GM21723 (cell line): ENCODE results near the gene RAB3C.
A peak's percentile ranks its signal among the peaks of the same experiment; 100 is the strongest.

Experiments used
- ATAC-seq: cut with Tn5 transposase; IDR thresholded peaks from one replicate; pipeline ENCODE4 v1.9.1; 2021; ENCODE audit warnings: mild to moderate bottlenecking, moderate library complexity; ENCODE audit not compliant: unreplicated experiment

The RAB3C gene

DNA sequence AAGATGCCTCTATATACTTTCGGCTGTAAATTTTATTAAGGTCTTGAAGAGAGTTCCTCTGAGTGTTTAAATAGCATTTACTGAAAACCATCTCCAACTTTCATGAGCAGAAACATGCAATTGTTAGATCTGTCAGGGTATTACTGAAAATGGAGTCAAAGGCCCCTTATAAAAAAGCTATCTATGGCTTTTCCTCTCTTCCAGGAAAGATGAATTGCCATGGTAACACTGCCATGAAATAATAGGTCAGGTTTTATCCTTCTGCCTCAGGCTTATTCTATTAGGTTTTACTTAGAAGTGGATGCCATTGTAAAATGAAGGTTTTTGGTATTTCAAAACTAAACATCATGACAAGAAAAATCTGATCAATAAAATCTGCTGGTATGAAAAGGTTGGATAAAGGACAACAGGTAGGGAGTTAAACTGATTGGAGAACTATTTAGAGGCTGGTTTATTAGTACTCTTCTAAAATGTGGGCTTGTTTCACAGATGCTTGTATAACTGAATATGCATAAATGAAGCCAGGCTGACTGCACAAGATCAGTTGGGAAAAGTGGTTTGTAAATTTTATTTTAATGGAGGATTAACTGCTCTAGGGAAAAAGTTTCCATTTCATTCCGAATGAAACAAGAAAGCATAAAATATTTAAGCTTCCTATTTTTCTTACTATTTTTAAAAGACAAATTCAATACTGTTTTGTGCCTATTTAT lies 135.5 kb downstream of the RAB3C start:
- ATAC-seq = no peak

DNA sequence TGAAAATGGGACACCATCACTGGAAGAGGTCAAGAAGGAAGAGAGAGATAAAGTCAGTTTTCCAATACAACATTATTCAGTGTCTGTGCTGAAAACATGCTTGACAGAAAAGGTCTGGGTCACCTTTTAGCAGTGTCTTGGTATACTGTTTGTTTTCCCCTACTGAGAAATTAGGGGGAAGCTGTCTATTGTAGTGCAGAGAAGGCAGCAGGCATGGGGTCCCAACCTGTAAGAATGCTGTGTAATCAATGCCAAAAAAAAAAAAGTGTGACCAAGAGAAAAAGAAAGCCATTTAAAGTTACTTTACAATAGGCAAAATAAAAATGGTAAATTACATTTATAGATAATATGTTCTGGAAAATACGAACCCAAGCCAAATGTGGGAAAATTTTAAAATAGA lies 139.3 kb downstream of the RAB3C start:
- no peak for ATAC-seq

DNA sequence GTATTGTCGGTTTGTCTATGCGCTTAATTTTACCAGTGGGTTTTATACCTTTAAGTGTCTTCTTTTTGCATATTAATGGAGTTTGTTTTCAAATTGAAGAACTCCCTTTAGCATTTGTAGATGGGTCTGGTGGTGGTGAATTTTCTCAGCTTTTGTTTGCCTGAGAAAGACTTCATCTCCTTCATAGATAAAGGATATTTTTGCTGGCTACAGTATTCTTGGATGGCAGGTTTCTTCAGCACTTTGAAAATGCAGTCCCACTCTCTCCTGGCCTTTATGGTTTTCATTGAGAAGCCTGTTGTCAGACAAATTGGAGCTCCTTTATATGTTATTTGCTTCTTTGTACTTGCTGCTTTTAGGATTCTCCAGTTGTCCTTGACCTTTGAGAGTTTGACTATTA lies 142.1 kb downstream of the RAB3C start:
- no peak for ATAC-seq

DNA sequence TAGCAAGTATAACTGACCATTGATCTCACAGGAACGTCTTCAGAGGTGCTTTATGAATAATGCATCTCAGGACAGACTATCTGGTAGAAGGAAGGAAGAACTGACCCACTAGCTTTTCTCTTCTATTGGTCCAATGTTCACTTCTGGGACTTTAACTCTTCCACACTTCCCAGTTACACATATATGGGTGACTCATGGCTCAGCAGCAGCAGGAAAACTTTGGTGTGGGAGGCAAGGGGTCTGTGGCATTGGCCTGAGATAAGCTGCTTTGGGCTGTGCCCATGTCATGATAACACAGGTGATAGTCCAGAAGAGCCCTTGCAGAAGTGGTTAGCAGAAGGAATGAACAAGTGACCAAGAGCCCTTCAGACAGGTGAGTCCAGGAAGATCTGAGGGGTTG lies 148.8 kb downstream of the RAB3C start:
- ATAC-seq = no peak

DNA sequence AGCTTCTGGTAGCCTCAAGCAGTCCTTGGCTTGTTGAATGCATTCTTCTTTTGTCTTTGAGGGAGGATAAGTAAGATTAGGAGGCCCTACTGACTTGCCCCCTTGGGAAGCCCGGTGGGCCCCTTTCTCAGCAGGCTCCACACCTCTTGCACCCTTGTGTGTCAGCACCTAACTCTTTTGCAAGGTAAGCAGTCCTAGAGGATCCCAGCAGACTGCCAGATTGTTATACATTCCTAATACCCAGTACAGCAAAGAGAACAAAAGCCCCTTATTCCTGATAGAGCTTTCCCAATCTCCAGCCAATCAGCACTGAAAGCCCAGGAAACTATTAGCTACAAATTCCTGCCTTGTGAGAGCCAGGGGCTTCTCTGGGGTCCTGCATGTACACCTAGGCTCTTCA lies 152.8 kb downstream of the RAB3C start:
- ATAC-seq = no peak

DNA sequence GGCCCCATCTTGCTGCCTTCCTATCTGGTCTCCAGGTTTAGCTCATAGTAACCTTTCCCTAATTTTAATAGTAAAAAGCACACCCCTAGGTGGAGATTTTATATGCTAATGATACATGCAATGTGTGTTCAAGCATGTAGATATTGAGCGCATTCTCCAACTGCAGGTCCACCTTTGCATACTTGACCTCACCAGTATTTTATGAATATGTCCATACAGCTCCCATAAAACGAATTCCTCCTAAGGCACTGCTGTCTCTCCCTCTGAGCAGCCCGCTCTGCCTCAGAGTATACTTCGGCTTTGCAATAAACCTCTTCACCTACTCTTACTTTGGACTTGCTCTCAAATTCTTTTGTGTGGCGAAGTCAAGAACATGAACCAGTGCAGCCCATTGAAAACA lies 153.3 kb downstream of the RAB3C start:
- no peak for ATAC-seq

DNA sequence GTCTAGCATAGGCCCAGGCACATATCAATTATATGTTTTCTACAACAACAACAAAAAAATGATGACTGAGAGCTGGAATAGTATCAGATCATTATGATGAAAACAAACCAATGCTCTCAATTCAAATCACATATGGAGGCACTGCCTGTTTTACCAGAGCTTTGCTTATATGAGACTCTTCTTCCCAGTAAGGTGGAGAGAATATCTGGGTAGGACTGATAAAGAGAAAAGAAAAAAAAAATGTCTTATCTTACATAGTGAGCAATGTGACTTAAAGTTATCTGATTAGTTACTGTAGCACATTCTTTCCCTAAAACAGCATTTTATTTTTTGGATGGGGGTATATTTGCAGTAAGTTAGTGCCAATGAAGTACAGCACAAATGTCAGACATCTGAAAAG lies 154.8 kb downstream of the RAB3C start:
- no peak for ATAC-seq

DNA sequence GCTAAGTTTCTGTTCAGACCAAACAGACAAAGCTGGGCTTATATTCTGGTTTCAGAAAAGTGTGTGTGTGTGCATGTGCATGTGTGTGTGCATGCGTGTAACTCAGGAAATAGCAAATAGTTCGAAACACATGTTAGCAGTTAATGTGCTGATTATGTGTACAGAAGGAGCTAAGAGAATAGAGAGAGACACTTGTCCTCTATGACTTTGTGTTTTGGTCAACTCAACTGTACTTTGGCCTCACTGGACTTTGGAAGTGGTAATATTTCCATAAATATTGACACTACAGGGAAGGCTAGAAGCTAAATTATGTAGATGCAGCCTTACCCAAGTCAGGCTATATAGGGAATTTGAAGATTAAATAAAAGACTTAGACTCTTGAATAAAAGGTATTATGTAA lies 155.5 kb downstream of the RAB3C start:
- ATAC-seq = no peak

DNA sequence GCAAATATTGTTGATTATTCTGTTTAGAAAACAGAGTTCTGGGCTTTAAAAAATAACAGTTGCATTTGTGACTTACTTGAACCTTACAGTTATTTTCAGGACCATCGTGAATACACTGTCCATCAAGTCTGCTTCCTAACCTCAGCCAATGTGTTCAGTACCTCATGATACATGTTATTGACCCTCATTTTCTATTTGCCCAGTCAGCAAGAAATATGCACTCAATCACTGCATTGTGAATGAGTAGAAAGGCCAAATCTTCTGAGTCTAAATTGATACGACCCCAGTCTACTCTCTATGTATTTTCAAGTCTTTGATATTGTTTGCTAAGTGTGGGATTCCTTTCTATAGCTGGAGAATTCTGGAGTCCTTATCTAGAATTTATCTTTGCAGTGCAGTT lies 156.2 kb downstream of the RAB3C start:
- ATAC-seq = no peak

DNA sequence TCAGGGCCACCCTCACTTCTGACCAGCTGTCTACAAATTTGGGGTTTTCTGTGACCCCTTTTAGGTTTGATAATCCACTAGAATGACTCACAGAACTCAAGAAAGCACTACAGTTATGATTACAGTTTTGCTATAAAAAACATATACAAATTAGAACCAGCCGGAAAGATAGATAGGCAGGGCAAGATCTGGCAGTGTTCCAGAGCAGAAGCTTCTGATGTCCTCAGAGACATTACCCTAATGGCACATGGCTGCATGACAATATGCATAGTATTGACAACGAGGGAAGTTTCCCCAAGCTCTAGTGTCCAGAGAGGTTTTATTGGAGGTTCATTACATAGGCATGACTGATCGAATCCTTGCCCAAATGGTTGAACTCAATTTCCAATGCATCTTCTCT lies 158.1 kb downstream of the RAB3C start:
- no peak for ATAC-seq

DNA sequence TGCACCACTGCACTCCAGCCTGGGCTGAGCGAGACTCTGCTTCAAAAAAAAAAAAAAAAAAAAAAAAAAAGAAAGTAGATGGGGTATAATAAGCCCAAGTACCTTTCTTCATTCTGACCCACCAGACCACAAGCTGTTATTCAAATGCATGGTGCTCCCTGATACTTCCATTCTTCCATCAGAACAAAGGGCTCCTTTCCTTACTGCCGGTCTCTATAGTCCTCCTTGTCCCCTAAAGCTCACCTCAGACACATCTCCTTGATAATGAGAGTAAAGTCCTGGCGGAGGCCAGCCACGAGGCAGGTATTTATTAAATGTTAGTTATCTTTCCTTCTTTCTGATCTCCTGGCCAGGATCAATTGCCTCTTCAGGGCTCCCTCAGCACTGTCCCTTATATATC lies 162.5 kb downstream of the RAB3C start:
- no peak for ATAC-seq

DNA sequence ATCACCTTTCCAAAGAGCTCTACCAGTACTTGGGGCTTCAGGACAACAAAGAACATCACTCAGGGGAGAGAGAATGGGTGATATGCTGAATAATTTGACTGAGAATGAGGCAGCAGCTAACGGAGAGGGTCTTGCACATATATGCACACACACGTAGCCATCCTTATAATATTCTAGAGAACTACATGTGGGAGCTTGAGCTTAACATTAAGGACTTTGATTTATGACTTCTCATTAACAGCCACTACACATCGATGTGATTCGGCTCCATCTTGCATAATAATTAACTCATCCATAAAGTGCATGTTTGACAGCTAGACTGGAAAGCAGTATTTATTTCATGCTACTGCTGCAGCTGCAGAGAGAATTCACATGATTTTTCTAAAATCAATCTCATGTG lies 163.4 kb downstream of the RAB3C start:
- ATAC-seq = no peak

DNA sequence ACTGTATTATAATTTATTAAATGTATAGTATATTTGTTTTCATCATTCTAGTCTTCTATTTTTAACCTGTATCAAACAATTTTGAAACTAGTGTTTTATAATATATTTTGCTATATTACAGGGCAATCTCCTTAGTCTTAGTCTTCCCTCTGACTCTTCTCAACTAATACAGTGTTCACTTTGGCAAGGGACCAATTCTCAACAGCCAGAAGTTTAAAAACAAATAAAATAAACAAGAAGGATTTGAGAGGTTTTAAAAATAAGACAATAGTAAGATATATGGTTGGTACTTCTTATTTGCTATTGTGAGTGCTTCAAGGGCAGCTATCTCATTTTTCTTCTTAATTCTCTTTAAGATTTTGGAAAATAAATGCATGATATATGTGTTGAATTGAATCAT lies 167.2 kb downstream of the RAB3C start:
- no peak for ATAC-seq

DNA sequence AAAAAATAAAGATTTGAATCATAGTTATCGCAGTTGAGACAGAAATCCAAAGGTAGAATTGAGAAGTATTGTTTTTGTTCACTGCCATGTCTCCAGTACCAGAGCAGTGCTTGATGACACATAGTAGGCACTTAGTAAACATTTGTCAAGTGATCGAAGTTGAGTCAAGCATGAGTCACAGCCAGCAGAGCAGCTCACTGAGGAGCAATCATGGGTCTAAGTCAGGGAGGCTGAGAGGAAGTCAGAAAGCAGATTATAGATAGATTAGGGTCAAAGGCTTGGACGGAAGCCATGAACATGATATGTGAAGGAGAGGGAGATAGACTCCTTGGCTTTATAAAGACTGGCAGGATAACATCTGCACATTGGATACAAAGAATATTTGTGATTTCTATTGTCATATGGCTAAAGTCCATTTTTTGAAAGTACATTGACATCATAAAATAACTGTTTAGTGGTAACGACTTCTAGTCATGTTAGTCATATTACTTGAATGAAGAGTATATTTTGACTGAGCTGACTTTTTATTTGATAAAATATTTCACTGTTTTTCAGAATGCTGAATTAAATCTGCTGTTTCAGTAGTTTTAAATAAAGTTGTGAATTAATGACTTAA lies 168.5 kb downstream of the RAB3C start:
- ATAC-seq = no peak

DNA sequence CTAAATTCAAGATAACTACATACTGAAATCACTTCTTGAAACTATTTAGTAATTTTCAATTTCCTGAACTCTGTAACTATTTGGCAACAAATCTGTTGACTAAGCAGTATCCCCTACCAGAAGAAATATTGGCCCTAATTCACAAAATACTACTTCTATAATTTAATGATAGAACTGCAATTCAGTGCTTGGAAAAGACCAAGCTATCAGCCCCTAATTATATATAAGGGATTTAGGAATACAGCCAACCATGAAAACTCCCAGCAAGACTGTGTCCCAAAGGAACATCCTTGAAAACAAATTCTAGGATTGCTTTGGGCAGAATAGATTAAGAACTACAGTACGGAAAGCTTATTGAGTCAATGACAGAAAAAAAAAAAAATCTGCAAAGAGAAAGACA lies 169.2 kb downstream of the RAB3C start:
- ATAC-seq = no peak

DNA sequence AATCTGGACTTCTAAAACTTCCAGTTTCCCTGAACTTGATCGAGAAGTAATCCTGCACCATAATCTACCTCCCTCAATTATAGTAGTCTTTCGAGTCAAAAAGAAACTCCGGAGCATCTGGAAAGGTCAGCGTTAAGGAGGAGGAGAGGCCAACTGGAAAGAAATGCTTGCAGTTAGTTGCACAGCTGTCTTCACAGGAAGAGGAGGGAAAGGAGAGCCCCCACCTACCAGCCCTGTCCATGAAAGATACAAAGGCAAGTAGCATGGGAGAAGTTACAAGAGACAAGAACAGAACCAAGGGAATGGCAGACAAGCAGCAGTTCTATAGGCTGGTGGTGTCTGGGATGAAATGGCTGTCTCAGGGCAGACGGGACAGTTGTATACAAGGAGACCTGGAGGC lies 170.6 kb downstream of the RAB3C start:
- ATAC-seq = no peak

DNA sequence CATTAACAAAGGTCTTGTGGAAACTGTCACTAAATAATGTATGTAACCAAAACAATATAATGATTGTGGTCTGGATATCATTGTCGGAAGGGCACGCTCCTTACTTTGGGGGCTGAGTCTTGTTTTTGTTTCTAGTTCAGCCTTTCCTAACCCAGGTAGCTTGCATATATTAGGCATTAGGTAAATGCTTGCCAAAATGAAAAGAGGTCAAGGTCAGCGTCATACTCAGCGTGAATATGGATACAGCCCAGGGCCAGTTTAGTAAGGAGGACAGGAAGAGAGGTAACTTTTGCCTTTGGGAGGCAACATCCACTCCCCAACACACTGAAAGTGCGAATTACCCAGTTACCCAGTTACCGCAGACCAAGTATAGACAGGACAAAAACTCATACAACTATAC lies 171.4 kb downstream of the RAB3C start:
- ATAC-seq = no peak

DNA sequence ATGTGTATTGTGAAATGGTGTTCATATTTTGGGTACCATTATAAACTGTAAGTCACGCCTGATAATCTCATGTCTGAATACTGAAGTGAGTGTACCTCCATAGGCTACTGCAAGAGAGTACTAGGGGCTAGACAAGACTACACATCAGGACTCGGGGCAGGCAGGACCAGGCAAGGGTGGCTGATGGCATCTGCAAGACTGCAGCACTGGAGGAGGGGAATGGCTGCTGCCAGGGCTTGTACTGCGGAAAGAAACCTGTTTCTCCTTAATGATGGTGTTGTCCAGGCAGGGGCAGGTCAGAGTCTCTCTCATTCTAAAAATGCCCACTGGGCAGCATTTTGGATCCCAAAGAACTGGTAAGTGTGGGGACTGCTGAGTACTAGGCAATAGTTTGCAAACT lies 172.5 kb downstream of the RAB3C start:
- no peak for ATAC-seq

DNA sequence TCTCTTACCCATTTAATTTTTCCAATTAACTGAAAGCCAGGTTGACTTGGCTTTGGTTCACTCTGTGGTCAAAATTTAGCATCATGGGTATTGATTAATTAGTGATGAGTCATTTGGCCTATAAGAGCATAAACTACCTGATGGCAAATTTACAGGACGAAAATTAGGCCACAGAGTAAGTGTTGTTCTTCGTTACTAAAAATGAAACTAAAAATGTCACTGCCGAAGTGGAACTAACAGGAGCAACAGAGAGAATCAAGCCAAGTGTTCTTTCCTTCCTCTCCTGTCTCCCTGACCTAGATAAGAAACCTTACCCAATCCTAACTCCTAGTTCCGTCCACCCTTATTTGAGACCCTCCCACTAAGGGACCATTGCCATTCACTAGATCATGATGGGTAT lies 176.9 kb downstream of the RAB3C start:
- ATAC-seq = peak; percentile 95

DNA sequence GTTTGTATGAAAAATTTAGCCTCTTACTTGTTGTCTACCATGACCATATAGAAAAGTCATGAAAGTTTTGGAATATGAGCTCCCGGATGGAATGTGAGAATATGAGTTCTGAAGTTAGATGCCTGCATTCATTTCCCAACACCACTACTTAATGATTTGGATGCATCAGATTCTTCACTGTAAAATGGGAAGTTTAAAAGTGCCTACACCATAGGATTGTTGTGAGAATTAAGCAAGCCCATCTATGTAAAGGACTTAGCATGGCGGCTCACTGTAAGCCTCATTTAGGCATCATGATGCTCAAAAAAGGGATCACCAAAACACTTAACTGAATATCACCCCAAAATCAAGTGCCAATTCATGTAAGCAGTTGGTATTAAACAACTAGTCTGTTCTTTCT lies 177.3 kb downstream of the RAB3C start:
- no peak for ATAC-seq

DNA sequence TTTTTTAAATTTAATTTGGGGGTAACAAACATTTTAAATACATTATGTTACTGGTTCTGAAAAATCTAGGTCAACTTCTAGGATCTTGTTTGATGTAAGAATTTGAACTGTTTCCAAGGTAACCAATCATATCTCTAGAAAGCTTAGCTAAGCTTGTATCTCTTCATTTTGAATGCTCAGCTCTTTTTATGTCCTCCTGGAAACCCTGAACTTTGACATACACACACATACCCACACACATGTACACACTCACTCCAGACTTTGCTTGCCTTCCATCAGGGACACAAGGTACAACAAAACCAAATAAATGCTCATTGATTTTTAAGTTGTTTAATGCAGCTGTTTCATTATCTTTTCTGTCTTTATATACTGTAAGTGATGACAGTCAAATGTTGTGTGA lies 178.5 kb downstream of the RAB3C start:
- no peak for ATAC-seq

DNA sequence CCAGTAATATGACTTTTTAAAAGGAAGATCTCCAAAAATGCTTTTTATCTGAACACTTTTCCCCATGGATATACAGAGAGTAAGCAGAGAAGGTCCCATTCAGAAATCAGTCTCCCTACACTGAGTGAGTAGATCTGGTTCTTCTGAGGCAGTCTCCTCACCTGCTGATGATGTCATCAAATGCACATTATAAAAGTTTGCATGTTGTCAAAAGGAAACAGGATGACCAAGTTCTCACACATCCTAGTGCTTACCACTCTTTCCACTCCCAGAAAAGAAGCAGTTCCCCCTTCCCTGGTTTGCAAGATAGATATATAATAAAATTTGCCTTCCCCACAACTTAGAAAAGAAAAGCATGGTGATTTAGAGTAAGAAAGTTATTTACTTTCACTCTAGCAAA lies 180.5 kb downstream of the RAB3C start:
- no peak for ATAC-seq

DNA sequence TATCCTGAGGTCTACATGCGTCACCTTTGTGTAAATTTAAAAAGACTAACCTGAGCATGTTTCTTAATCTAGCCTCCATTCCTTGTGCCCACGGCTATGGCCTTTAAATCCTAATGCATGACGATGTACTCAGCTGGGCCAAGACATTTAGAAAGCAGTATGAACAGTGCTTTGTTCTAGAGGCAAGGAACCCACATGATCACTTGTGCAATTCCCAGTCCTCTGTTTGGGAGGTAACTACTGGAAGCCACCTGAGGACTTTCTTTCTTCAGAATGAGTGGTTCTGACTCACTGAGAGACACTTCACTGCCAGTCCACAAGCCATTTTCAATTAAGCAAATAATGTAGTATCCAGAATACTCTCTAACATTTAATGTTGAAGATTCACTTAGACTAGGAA lies 181.3 kb downstream of the RAB3C start:
- no peak for ATAC-seq
